ENCODE measurements around the gene AFAP1L1. TPM values are rescaled to one million over a fixed set of nuclear protein-coding genes. Genes with fewer than 3 reads are reported as not detected.

AFAP1L1 gene
- polyA plus RNA-seq, 1 experiment: 1.3 TPM

GRCh38 chr5:149353911-149354310, 82.3 kb downstream of the AFAP1L1 start:
- ChIA-PET POLR2A (no interaction called here), CTCF (interaction anchor here (0.7 to 8.4 kb wide), 3 partner anchors 13 to 208 kb away, joined by 3 to 64 read pairs (median 6); no protein-coding TSS in a partner anchor)
- no peak for DNase-seq (ENCODE audit: low read depth)
- H3K27me3 ChIP-seq (ENCODE audit: control insufficient read depth, insufficient read depth, low read length): no peaks in the 10 kb centered on the region
- no peak for TF ChIP-seq CTCF (IDR thresholded peaks at IDR 0.05; ENCODE audit: insufficient read depth, low read depth, low read length)
- H3K4me3 ChIP-seq (ENCODE audit: low read depth, low read length): no peak overlapping the region
- peaks cover 22% of the 10 kb centered on the region for H3K36me3 ChIP-seq (ENCODE audit: control insufficient read depth, insufficient read depth, low read length)

GRCh38 chr5:149355688-149356087, 84.0 kb downstream of the AFAP1L1 start:
- DNase-seq (ENCODE audit: low read depth): no peak
- H3K36me3 ChIP-seq (ENCODE audit: control insufficient read depth, insufficient read depth, low read length): peaks cover 14% of the 10 kb centered on the region; the same call in 1 of the 2 replicates
- no peak for TF ChIP-seq CTCF (IDR thresholded peaks at IDR 0.05; ENCODE audit: insufficient read depth, low read depth, low read length)
- ChIA-PET POLR2A (no interaction called here), CTCF (interaction anchor here (1.0 to 8.4 kb wide), 5 partner anchors 9 to 91 kb away, joined by 3 to 64 read pairs (median 4); partner anchors contain the start of gene GRPEL2)
- H3K4me3 ChIP-seq (ENCODE audit: low read depth, low read length): no peak overlapping the region
- H3K27me3 ChIP-seq (ENCODE audit: control insufficient read depth, insufficient read depth, low read length): no peaks in the 10 kb centered on the region

GRCh38 chr5:149356391-149356790, 84.7 kb downstream of the AFAP1L1 start:
- Histone ChIP-seq H3K4me3 (ENCODE audit: low read depth, low read length) (no peak overlapping the region), H3K36me3 (ENCODE audit: control insufficient read depth, insufficient read depth, low read length) (peaks cover 11% of the 10 kb centered on the region; the same call in 1 of the 2 replicates), H3K27me3 (ENCODE audit: control insufficient read depth, insufficient read depth, low read length) (no peaks in the 10 kb centered on the region)
- ChIA-PET CTCF (interaction anchor here (0.6 to 8.4 kb wide), 6 partner anchors 11 to 91 kb away, joined by 3 to 64 read pairs (median 4); partner anchors contain the start of gene GRPEL2), POLR2A (interaction anchor here (0.7 kb wide), 1 partner anchor 449 kb away, joined by 3 read pairs; no protein-coding TSS in a partner anchor)
- DNase-seq (ENCODE audit: low read depth): no peak
- TF ChIP-seq CTCF (IDR thresholded peaks at IDR 0.05; ENCODE audit: insufficient read depth, low read depth, low read length): no peak

GRCh38 chr5:149357370-149358293, 86.0 kb downstream of the AFAP1L1 start, which contains the start of gene PCYOX1L:
TSS of gene PCYOX1L (plus strand) at chr5:149358046. CDS start at chr5:149358069, 23 bp downstream.
- TF ChIP-seq CTCF (IDR thresholded peaks at IDR 0.05; ENCODE audit: insufficient read depth, low read depth, low read length): no peak
- H3K36me3 ChIP-seq (ENCODE audit: control insufficient read depth, insufficient read depth, low read length): peaks cover 10% of the 10 kb centered on the region; the same call in 1 of the 2 replicates
- CTCF ChIA-PET: interaction anchor here (0.5 to 8.4 kb wide), 7 partner anchors 9 to 381 kb away, joined by 3 to 64 read pairs (median 4); no protein-coding TSS in a partner anchor
- H3K4me3 ChIP-seq (ENCODE audit: low read depth, low read length): peak within 1 kb of the TSS; percentile 80
- POLR2A ChIA-PET: no interaction called here
- peak; percentile 71 for DNase-seq (ENCODE audit: low read depth)
- no peaks in the 10 kb centered on the region for H3K27me3 ChIP-seq (ENCODE audit: control insufficient read depth, insufficient read depth, low read length)

- Histone ChIP-seq H3K36me3 (ENCODE audit: control insufficient read depth, insufficient read depth, low read length) (peaks cover 9% of the 10 kb centered on the region; the same call in 1 of the 2 replicates), H3K27me3 (ENCODE audit: control insufficient read depth, insufficient read depth, low read length) (no peaks in the 10 kb centered on the region), H3K4me3 (ENCODE audit: low read depth, low read length) (peak overlapping the region; percentile 80)
- ChIA-PET CTCF (interaction anchor here (0.5 to 8.4 kb wide), 6 partner anchors 9 to 380 kb away, joined by 3 to 64 read pairs (median 4); no protein-coding TSS in a partner anchor), POLR2A (no interaction called here)
- DNase-seq (ENCODE audit: low read depth): no peak
- TF ChIP-seq CTCF (IDR thresholded peaks at IDR 0.05; ENCODE audit: insufficient read depth, low read depth, low read length): no peak
Observed at GRCh38 chr5:149358294-149358651, 86.6 kb downstream of the AFAP1L1 start.
